SK-MEL-5 (cell line): ENCODE results near the gene CGN. TPM values are rescaled to one million over a fixed set of nuclear protein-coding genes. Genes with fewer than 3 reads are reported as not detected.

Experiments
- DNase-seq: peaks from one replicate; pipeline ENCODE4 v3.0.0-alpha.2; 2016; ENCODE audit warnings: low read depth, low spot score
- in situ Hi-C: cut with HindIII; loops from 2 replicates; pipeline ENCODE4 v1.10.0; 2016; ENCODE audit warnings: low sequenced_read_pairs, high pct_unique_total_duplicates, low pct_unique_long_range_greater_than_20kb
- total RNA-seq: library from RNA; depleted of rRNA; stranded (reverse); fragments of >200 nt; shearing (Covaris generic); gene quantifications from 2 replicates; pipeline ENCODE4 v1.2.3, GENCODE V29; 2014

Gene CGN
- total RNA-seq, 1 experiment from 2014 or later = 1.9 TPM

- in situ Hi-C loops = no loop called here
- DNase-seq = no peak
These were observed 18.1 kb upstream of the CGN start for GRCh38 chr1:151493042-151493441.

DNA sequence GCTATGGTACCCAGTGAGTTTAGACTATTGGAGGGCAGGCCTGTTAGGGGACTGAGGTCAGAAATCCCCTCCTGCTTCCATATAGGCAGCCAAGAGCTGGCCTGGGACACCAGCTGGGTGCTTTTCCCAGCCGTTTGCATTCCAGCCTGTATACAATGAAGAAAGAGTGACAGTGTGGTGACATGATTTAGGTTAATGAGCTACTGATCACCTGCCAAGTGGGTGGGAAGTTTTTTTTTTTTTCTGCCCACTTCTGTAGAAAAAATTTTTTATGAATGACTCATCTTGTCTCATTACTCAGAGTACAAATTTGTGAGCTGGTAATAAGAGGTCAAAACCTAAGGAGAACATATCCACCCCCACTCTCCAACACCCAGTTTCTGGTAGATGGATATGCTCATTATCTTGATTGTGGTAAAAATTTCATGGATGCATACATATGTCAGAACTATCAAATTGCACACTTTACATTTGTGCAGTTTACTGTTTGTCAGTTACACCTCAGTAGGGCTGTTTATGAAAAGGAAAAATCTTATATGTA lies 16.4 kb upstream of the CGN start:
- peak; percentile 70 for DNase-seq
- in situ Hi-C loops = no loop called here

DNA sequence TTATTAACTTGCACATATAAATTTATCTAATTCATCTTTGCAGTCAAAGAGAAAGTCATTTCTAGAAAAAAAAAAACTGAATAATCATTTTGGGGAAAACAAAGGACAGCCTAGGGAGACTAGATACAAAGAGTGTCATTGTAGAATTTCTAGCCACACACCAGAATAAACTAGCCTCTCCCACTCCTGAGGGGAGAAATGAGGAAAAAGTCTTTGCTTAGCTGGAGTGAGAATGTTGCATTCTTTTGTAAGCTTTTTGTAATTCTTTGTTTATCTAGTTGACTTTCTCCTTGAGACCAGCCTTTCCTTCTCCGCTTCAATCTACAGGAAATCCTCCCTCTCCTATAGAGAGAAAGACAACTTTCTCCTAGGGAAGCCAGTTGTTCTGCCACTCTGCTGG lies 15.9 kb upstream of the CGN start:
- in situ Hi-C loops = no loop called here

GRCh38 chr1:151499365-151499764 lies 11.8 kb upstream of the CGN start:
- no peak for DNase-seq
- in situ Hi-C loops = no loop called here

More for the DNA sequence above, 15.9 kb upstream of the CGN start:
- peak; percentile 81 for DNase-seq

DNA sequence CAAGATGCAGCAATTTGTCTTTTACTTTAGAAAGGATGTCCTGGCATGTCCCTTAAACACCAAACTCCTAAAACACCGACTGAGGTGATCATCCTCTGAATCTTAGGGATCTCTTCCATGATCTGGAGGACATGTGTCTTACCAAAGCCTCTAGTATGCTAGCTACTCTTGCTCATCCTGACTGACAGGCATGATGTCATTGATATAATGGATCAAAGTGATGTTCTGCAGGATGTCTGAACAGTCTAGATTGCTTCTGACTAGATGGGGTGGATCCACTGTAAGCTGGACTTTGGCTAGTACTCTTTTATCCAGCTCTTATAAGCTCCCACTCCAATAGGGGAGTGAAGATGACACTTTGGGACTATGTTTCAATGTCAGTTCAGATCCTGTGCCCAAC lies 11.3 kb upstream of the CGN start:
- DNase-seq = no peak
- in situ Hi-C loops = no loop called here

DNA sequence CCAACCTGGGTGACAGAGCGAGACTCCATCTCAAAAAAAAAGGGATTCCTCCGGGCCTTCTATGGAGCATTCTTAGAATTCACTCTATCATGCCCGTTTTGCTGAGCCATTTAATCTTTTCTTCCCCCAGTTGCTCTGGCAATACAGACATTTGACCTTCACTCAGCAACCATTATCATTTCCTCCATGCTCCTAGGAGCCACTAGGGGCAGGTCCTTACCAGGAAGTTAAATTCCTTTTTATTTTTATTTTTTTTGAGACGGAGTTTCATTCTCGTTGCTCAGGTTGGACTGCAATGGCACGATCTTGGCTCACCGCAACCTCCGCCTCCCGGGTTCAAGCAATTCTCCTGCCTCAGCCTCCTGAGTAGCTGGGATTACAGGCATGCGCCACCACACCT lies 9.7 kb upstream of the CGN start:
- in situ Hi-C loops = no loop called here
- peak; percentile 57 for DNase-seq

GRCh38 chr1:151502035-151502700 lies 9.0 kb upstream of the CGN start:
- in situ Hi-C loops = no loop called here
- no peak for DNase-seq

- DNase-seq = no peak
- in situ Hi-C loops = no loop called here
These were observed 8.1 kb upstream of the CGN start for GRCh38 chr1:151502859-151503780.

GRCh38 chr1:151504252-151504651 lies 6.9 kb upstream of the CGN start:
- DNase-seq = no peak
- in situ Hi-C loops = no loop called here

DNA sequence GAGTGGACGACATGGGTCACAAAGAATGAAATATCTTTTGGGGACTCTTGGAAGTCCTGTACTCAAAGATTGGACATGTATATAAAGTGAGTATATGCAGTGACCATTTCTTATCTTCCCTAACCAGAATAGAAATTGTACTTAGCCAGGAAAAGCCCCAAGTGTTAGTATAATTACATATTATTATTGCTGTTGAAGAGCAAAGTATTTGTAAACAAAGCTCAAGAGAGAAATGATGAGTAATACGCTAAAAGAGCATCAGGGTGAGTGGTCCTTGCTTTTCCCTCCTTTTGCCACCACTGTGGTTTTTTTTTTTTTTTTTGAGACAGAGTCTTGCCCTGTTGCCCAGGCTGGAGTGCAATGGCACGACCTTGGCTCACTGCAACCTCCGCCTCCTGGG lies 6.4 kb upstream of the CGN start:
- no peak for DNase-seq
- in situ Hi-C loops = no loop called here

- in situ Hi-C loops = no loop called here
- DNase-seq = no peak
These were observed 2.4 kb upstream of the CGN start for GRCh38 chr1:151508833-151509232.

GRCh38 chr1:151509350-151510019 lies 1.7 kb upstream of the CGN start:
- DNase-seq = no peak
- in situ Hi-C loops = no loop called here

DNA sequence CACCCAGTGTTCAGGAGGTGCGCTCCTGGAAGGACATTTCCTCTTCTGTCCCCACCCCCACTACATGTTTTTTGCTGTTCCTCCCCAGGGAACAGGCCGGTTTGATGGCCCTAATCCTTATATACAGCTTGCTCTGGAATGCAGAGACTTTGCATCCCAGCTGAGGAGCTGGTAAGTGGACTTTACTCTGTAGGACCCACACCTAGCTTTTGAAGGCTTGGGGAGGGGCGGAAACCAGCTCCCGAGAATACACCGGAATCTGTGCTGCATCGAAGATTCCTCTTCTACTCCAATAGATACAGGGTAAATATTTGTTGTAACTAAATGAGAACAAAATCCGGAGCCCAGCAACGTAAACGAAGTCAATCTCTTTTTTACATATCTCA lies 1.2 kb upstream of the CGN start:
- DNase-seq = no peak
- in situ Hi-C loops = no loop called here

- no peak for DNase-seq
- in situ Hi-C loops = no loop called here
These were observed 602 bp upstream of the CGN start for GRCh38 chr1:151510614-151510956.

DNA sequence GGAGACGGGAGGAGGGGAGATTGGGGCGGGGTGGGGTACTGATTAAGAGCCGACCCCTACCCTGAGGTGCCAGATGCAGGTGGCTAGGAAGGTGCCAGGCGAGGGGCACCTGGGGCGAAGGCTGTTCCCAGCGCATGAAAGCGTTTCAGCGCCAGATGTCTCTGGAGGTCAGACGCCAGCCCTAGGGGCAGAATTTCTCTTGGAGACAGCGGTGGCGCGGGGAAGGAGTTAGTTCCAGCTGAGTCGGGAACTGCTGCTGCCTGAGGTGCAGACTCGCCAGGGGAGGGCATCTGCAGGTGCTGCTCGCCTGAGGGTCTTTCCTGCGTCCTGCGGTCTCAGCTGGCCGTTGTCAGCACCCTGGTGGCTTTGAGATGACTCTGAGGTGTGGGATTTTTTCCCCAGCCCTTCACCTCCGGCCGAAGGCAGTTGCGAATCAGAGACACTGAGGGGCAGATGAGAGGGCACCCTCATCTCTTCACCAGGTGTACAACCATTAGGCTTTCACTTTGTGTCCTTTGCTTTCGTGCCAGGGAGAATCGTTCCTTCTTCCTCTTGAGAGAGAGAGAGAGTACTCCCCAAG lies 539 bp downstream of the CGN start:
- in situ Hi-C loops = no loop called here

DNA sequence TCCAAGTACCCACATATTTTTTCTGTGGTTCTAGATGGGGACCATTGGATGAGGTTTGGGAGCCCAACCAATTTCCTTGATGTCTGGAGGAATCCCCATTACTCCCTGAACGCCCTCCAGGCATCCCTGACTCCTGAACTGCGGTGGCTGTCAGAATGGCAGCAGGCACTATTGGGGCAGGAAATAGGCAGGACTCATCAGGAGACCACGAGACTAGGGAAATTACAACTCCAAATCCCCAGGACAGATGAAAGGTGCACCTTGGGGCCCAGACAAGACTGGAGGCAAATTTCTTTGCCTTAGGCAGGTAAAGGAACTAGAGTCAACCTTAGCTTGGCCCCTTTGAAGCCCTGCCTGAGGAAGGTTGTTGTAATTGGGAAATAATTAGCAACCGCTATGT lies 1.1 kb downstream of the CGN start:
- in situ Hi-C loops = no loop called here
- DNase-seq = no peak

More for the DNA sequence above, 539 bp downstream of the CGN start:
- DNase-seq = peak; percentile 57

DNA sequence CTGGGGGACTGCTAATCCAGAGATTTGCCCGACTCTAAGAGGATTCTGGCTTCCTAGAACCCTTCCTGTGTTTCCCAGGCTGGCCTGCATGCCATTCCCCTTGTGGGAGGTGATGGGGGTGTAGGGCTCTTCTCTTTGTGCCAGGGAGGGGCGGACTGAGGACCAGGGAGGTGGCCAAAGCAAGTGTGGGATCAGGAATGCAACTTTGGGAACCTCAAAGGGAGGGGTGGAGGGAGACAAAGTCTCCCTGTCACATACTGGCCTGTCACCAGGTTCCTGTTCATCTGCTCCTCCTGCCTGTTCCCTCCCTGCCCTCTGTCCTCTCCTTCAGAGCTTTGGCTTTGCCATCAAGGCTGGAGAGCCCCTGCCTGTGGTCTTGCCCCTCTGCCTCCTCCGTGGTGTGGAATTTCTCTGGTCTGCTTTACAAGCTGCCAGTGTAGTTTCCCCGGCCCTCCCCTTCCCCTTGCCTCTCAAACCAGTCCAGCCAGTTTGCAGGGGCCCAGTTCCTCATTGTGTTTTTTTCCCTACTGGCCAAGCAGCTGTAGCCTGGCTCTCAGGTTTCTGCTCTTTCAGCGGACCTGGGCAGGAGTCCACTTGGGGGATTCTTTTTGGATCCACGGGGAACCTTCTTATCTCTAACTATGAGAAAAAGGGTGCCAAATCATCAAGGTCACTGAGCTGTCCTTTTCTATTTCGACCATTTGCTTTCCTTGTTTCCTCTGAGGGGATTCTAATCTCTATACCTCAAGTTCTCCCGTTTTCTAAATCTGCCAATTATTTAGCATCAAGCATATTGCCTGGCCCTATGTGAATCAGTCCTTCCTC lies 1.8 kb downstream of the CGN start:
- no peak for DNase-seq
- in situ Hi-C loops = no loop called here
